HG02852 (cell line): Measurements from ENCODE around the gene KLHL5.
"Not testable (repeated sequence)": the region's sequence is repeated elsewhere in the genome, so short reads cannot be mapped to it uniquely, and the experiment has no call there.

Experiments
- ATAC-seq: cut with Tn5 transposase; IDR thresholded peaks from one replicate; pipeline ENCODE4 v1.9.1; 2021; ENCODE audit warnings: mild to moderate bottlenecking, moderate library complexity; ENCODE audit not compliant: unreplicated experiment

Gene KLHL5

DNA sequence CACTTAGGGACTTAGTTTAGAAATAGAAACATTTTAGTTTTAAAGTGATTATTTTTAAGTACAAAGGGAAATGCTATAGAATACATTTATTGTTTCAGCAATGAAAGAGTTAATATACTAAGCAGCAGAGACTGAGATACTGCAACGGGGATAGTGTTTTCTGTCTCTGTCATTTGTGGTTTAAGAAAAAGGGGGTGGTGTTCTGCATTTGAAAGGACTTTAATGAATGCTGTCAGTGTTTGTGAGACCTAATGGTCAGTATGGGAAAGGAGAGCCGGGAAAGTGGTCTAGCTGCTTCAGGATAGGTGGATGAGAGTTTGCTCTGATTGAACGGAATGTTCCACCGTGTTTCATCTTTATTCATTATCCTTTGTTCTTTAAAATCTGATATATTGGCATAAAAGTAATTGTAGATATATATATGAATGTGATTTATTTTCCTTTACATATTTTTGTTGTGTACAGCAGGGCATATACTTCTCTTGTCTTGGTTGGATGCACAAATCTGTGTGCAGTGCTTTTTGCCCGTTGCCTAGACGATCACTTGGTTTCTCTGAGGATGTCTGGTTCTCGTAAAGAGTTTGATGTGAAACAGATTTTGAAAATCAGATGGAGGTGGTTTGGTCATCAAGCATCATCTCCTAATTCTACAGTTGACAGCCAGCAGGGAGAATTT, at the start of gene KLHL5:
KLHL5 (plus strand) TSS at position 139 of the 676 bp plus-strand sequence; CDS start at position 560, 421 bp downstream.
- no peak for ATAC-seq

DNA sequence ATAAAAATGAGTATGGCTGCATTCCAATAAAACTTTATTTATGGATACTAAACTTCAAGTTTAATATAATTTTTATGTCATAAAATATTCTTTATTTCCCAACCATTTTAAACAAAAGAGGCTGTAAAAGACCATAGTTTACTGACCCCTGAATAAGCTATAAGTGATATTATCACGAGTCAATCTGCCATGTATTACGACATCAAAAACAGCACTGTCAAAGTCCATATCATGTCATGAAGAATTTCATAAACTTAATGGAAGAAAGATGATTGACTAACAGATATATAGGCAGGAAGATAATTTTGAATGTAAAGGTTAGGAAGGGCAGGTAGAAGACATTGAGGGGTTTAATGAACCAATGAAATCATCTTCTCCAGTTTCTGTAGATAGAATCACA, 48.0 kb upstream of the KLHL5 start:
- ATAC-seq = no peak

- ATAC-seq = no peak
These were observed 41.9 kb upstream of the KLHL5 start for GRCh38 chr4:39020130-39020529.

DNA sequence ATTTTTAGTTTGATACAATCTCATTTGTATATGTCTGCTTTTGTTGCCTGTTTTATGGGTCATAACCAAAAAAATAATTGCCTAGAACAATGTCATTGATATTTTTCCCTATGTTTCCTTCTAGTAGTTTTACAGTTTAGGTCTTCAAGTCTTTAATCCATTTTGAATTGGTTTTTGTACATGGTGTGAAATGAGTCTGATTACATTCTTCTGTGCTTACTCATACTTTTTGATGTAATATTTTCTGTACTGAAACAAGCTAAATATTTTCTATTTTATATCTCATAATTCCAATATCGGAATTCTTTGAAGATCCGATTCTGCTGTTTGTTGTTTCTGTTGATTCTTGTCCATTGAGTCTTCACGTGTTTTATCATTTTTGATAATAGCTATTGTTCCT, 40.4 kb upstream of the KLHL5 start:
- no peak for ATAC-seq

GRCh38 chr4:39022241-39022640, 39.8 kb upstream of the KLHL5 start:
- no peak for ATAC-seq

GRCh38 chr4:39023059-39023458, 39.0 kb upstream of the KLHL5 start:
- no peak for ATAC-seq

- no peak for ATAC-seq
These were observed 37.6 kb upstream of the KLHL5 start for GRCh38 chr4:39024311-39024865.

DNA sequence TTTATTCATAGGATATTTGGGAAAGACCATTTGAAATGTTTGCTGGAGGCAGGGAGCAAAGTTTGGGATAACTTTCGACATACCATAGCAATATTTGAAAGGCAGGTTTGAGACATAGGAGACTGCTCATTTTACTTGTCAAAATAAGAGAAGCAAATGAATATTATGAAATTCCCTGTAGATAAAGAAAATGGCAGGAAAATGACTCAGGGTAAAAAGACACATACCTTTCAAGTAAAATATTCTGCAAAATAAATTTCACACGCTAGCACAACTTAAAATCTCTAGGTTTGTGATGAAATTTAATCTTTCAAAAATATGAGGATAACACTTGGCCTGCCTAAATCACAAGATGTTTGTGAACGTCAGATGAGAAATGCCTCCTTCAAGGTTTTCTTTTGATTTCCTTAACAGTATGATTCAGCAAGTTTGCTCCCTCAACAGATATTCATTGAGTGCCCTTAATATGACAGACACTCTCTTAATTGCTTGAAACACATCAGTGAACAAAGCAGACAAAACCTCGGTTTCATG, 36.4 kb upstream of the KLHL5 start:
- no peak for ATAC-seq

DNA sequence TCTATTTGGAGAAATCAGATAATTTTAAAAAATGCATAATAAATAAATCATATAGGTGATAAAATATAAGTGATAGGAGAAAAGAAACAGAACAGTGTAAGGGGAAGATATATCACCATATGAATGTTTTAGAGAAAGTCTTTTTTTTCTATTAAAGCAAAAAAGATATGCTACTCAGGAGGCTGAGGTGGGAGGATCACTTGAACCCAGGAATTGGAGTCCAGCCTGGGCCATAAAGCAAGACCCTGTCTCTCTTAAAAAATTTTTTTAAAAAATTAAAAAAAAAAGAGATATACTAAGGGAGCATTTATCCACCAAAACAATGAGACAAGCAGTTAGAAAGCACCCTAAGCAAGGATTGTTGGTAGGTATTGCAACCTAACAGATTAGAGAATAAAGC, 35.9 kb upstream of the KLHL5 start:
- ATAC-seq = no peak

DNA sequence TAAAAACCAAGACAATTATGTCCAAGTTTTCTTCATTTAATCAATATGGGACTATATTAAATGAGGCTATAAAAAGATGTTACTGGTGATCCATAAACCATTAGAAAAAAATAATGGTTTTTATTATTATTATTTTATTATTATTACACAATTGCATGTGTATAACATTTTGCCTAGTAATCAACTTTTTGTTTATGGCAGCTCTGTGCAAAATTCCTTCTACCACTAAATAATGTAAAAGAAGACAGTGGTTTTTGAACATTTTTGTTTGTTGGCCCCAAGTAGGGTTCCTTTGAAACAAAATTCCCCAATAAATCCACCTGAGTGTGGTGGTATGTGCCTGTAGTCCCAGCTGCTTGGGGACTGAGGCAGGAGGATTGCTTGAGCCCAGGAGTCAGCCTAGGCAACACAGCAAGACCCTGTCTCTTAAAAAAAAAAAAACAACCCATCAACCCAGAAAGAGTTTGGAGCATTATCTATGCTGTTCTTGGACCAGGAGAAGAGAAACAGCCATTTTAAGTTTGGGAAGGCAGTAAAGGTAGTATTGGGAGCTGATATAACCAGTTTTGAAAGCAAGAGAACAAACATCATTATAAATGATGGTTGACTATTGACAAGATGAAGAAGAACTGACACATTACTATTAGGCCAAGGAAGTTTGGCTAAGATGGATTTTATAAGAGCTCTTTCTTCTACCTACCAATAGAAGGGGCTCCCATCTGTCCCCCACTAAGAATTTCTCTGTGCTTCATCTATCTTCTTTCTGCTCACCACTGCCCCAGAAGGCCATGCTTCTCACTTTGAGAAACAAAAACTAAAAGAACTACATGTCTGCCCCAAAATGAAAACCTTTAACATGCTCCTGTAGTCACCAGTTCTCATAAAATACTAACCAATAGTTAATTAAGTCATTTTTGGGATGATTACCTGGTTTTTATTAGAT, 32.0 kb upstream of the KLHL5 start:
- ATAC-seq = no peak

- no peak for ATAC-seq
These were observed 31.3 kb upstream of the KLHL5 start for GRCh38 chr4:39030725-39031124.

DNA sequence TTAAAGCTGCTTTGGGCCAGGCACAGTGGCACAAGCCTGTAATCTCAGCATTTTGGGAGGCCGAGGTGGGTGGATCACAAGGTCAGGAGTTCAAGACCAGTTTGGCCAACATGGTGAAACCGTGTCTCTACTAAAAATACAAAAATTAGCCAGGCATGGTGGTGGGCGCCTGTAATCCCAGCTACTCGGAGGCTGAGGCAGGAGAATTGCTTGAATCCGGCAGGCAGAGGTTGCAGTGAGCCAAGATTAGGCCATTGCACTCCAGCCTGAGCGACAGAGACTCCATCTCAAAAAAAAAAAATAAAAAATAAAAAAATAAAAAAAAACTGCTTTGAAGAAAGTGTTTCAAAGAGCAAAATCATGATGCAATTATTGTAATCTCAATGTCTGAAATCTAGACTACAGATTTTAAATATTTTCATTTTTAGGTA, 30.4 kb upstream of the KLHL5 start:
- ATAC-seq = not testable (repeated sequence)

DNA sequence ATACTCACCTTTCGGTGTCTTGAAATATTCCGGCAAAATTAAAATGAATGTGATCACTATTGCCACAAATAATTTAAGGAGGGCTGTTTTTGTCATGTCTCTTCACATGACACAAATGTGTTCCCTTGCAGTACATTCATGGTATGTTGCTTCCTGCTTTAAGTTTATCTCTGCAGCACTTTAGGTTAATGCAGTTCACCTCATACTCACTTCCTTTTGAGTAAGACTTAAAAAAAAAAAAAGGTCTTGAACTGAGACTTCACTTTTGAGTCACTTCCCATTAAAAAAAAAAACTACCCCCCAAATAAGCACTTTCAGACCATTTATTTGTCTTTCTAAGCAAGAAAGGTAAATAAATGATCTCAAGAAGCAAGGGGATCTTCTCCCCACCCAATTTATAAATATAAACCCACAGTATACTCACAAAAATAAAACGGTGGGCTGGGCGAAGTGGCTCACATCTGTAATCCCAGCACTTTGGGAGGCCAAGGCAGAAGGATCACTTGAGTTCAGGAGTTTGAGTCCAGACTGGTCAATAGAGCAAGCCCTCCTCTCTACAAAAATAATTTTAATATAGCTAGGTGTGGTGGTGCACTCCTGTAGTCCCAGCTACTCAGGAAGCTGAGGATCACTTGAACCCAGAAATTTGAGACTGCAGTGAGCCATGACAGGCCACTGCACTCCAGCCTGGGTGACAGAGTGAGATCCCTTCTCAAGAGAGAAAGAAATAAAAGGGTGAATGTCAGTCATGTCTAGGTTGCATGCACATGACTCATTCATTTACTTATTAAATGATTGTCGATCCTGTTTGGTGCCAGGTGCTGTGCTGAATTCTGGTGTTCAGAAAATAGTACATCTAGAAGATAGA, 29.6 kb upstream of the KLHL5 start, which contains the start of gene TMEM156:
TMEM156 (minus strand) TSS at position 192 of the 868 bp plus-strand sequence; CDS start at position 96, 96 bp downstream.
- ATAC-seq = peak; percentile 66

DNA sequence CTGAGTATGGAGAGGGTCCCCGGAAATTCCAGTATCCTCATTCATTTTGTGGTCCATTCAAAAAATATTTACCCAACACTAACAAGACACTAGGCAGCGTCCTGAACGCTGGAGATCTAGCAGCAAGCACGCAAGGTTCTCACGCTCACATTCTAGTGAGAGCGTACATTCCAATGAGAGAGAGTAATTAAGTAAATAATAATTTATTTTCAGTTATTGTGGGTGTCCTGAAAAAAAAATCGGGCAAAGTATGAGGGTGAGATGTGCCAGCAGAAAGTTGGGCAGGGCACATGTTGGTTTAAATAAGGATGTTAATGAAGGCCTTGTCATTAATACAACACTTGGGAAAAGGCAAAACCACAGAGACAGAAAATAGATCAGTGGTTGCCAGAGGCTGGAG, 25.9 kb upstream of the KLHL5 start:
- ATAC-seq = no peak

GRCh38 chr4:39037491-39037825, 24.6 kb upstream of the KLHL5 start:
- no peak for ATAC-seq

- no peak for ATAC-seq
These were observed 24.1 kb upstream of the KLHL5 start for GRCh38 chr4:39037941-39038340.

DNA sequence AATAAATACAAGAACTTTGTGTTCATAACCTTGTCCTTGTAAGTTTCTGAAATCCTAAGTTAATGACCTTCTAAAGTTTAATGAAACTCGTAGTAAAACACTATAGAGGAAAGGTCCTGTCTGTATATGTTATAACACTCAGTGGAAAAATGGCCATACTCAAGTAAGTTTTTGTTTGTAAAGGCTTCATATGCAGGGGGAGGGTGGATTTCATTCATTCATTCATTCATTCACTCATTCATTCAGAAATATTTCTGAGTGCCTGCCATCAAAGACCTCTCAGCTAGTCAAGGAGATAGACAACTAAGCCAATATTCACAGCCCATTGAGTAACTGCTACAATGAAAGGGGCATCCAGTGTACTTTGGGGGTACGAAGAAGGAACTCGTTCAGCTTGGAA, 22.9 kb upstream of the KLHL5 start:
- no peak for ATAC-seq

- no peak for ATAC-seq
These were observed 19.7 kb upstream of the KLHL5 start for GRCh38 chr4:39042366-39042765.

- no peak for ATAC-seq
These were observed 18.8 kb upstream of the KLHL5 start for GRCh38 chr4:39043058-39043860.
